IPS DF 4.7 (cell line): Measurements from ENCODE around the gene ANXA8.

Source experiments
- DNase-seq: peaks from one replicate; pipeline ENCODE4 v3.0.0-alpha.2; 2013; ENCODE audit warnings: low spot score; ENCODE audit errors: extremely low read depth

Gene ANXA8

DNA sequence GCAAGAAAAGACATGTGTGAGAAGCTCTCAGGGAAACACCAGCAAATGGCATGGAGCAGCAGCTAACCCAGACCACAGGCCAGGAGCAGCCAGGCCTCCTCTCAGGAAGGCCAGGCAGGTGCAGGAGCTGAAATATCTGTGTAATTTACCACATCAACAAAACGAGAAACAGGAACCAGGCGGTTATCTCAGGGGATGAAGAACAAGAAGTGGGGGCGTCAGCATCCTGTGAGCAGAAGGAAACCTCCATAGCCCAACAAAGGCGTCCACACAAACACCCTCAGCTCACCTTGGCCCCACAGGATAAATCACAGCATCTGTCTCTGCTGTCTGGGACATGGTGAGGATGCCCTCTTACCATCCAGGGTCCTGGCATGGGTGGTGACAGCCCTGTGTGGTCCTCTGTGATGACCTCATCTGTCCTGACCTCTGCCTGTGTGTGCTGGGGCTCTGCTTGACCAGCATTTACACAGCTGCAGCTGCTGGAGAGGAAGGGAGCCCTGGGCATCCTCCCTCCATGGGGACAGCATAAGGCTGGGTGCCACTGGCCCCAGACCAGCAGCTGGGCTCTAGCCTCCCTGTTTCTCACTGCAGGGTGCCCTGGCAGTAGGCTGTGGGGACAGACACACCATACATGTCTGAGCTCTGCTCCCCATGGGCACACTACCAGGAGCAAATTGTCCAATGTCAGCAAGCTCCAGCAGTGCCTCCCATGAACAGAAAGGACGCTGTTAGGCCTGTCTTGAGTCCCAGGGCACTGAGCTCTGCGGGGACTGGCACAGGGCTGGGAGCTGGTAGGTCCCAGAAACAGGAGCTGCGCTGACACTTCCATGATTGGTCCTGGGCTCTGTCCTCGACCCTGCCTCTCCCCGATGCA, 34.6 kb downstream of the ANXA8 start:
- no peak for DNase-seq

DNA sequence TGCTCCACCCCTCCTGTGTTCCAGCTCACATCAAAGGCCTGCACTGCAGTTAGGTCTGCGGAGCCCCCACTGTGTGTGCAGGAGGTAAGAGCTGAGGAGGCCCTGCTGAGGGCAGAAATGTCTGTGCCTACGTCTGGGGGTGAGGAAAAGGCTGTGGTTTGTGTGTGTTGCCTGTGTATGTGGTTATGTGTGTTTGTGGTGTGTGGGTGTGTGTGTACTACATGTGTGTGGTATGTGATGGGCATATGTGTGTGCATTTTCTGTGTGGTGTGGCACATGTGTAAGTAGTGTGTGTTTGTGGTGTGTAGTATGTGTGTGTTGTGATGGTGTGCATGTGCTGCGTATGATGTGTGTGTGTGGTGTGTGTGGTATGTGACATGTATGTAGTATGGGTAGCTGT, 36.2 kb downstream of the ANXA8 start:
- DNase-seq, result no peak

GRCh38 chr10:47447209-47447608, 36.7 kb downstream of the ANXA8 start:
- no peak for DNase-seq

DNA sequence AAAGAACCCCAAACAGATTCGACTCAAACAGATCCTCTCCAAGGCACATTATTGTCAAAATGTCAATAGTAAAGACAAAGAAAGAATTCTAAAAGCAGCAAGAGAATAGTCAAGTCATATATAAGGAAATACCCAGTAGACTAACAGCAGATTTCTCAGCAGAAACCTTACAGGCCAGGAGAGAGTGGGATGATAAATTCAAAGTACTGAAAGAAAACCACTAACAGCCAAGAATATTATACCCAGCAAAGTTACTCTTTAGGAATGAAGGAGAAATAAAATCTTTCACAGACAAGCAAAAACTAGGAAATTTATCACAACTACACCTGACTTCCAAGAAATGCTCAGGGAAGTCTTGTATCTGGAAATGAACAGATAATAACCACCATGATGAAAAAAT, 38.2 kb downstream of the ANXA8 start:
- no peak for DNase-seq

- DNase-seq, result no peak
These were observed 39.9 kb downstream of the ANXA8 start for GRCh38 chr10:47444047-47444446.

DNA sequence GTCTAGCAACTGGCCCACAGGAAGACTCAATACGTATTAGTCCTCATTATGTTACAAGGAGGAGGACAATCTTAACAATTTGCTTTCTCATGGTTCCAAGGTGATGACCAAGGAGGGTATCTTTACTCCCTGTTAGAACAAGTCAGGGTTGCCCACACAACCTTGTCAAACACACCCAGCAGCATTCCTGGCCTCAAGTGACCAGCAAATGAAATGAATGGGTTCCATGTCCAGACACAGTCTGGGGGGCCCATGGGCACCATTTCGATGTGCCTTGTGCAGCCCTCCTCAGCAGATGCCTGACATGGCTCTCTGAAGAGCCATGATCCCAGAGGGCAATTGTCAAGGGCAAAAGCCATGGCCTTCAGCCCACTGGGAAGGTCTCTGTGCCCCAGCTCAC, 40.8 kb downstream of the ANXA8 start:
- no peak for DNase-seq

DNA sequence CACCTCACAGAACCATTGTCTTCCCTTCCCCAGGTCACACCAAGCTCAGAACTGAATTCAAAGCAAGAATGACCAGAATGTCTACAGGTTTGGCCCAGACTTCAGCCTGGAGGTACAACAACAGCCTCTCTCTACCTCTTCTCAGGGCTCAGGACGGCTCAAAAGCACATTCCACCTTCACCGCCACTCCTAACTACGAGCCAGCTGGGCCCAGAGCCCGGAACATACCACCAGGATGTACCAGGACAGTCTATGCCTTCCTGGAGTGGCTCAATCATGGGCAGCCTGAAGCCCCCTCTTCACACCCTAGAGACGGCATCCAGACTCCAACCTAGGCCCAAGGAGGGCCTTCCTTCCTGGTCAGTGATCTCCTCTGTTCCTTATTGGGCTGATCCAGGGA, 41.6 kb downstream of the ANXA8 start:
- no peak for DNase-seq

- DNase-seq, result no peak
These were observed 42.0 kb downstream of the ANXA8 start for GRCh38 chr10:47441938-47442337.

GRCh38 chr10:47440207-47440606, 43.7 kb downstream of the ANXA8 start:
- DNase-seq, result no peak

DNA sequence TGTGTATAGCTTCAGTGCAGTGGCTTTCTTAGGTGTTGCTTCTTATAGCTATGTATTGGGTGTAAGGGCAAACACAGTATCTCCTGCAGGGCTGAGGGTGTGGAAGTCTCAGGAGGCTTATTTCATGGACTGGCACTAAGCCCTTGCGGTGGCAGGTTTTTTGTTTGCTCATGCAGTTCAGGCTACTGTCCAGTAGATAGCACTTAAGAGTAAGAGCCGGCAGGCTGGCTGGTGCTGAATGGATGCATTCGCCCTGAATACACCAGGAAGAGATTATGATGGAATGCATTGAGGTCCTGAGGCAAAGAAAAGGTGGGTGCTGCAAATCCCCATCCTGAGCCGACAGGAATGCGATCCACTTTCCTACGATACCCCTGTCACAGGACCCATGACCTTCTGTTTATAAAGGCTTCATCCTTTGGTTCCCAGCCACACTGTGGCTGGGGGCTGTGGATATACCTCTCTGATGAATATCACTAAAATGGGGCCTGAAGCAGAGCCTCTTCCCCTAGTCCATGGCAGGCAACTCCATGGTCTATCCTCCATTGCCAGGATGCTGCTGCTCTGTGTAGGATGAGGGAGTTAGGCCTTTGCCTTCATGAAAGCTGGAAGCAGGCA, 44.9 kb downstream of the ANXA8 start:
- DNase-seq, result no peak

- no peak for DNase-seq
These were observed 48.8 kb downstream of the ANXA8 start for GRCh38 chr10:47435081-47435480.

DNA sequence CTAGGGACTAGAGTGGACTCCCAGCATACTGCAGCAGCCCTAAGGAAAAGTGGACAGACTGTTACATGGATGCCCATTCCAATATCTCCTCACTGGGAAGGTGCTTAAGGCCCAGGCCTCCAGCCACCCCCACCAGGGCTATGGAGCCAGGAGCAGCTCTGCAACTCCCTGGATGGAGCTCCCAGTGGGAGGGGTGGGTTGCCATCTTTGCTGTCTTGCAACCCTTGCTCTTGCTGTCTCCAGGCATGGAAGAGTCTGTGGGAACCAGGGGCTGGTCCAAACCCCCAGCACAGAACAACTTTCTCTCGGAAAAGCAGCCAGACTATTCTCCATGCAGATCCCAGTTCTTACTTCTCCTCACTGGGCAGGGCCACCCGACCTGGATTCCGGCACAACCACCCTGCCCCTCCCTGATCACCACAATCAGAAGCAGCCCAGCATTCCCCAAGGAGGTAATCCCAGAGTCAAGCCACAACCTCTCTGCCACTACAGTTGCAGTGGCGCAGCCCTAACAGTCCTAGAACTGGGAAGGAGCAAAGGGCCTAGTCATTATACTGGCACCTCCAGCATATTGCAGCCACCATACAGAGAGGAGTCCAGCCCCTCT, 58.0 kb downstream of the ANXA8 start:
- DNase-seq, result no peak

DNA sequence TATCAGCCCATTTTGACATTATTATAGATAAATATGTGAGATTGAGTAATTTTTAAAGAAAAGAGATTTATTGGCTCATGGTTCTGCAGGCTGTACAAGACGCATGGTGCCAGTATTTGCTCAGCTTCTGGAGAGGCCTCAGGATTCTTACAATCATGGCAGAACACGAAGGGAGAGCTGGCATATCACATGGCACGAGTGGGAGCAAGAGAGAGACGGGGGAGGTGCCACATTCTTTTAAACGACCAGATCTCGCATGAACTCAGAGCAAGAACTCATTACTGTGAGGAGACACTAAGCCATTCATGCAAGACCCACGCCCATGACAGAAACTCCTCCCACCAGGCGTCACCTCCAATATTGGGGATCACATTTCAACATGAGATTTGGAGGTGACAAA, 59.7 kb downstream of the ANXA8 start:
- DNase-seq, result no peak

- DNase-seq, result no peak
These were observed 60.4 kb downstream of the ANXA8 start for GRCh38 chr10:47423476-47423875.

GRCh38 chr10:47421057-47421952, 62.6 kb downstream of the ANXA8 start:
- DNase-seq, result no peak

GRCh38 chr10:47420305-47421056, 63.4 kb downstream of the ANXA8 start:
- DNase-seq, result no peak

DNA sequence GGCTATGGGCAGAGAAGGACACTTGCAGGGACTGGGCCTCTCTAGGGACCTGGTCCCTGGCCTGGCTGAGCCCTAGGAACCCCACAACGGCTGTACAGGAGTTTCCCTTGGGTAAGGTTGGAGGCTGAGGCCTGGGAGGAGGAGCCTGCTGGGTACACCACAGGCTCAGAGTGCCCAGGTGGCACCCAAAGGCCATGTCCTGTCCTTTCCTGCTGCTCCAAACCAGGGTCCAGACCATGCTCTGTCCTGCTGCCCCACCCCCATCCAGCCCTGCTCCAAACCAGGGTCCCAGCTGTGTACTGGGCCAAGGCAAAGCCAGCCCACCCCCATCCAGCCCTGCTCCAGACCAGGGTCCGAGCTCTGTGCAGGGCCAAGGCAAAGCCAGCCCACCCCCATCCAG, 64.5 kb downstream of the ANXA8 start:
- DNase-seq, result no peak

DNA sequence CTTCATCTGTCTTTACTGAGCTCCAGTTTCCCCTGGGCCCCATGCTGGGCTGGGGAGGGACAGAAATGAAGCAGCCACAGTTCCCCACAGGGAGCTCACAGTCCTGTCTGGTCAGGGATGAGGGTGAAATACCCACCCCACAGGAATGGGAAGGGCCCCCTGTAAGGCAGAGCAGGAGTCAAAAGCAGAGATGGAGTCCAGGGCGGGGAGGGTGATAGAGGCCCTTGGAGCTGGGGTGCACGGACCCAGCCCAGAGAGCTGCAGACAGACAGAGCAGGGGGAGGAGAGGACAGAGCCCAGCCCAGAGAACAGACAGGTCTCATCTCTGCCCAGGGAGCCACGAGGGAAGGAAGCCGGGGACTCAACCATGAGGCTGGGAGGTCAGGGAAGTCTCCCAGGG, 64.9 kb downstream of the ANXA8 start:
- no peak for DNase-seq

DNA sequence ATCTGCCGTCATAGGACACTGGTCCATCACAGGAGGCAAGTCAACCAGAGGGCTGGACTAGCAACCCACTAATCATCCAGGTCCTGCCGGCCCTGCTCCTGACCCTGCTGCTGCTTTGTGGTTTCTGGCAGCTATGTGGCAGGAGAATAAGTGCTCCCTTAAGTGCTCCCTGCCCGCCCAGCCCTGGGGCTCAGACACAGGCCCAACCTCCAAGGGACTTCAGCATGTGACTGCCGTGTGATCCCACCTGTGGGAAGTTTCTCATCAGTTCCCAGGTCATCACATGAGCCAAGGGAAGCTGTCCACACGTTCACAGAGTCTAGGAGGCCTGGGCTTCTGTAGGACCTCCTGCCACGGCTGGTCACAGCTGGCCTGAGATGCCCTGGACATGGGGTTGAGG, 65.6 kb downstream of the ANXA8 start:
- DNase-seq, result no peak
